Hepatocyte (in vitro differentiated cells): ENCODE measurements around the gene ADAM10. TPM values are rescaled to one million over a fixed set of nuclear protein-coding genes. Genes with fewer than 3 reads are reported as not detected.

Source experiments
- DNase-seq: peaks from one replicate; pipeline ENCODE4 v3.0.0-alpha.2; 2016; ENCODE audit warnings: low spot score
- H2AFZ ChIP-seq: fragments of 200-600 bp; sonication (generic); 2 replicates; pipeline ENCODE4 v1.6.0; 2016; ENCODE audit warnings: antibody characterized with exemption, mild to moderate bottlenecking
- H3K27ac ChIP-seq: fragments of 200-600 bp; sonication (generic); 2 replicates; pipeline ENCODE4 v1.5.1; 2016; ENCODE audit warnings: mild to moderate bottlenecking
- H3K27me3 ChIP-seq: fragments of 200-600 bp; sonication (generic); 2 replicates; pipeline ENCODE4 v1.6.1; 2016
- H3K36me3 ChIP-seq: fragments of 200-600 bp; sonication (generic); replicated peaks from 2 replicates; pipeline ENCODE4 v1.5.1; 2016; ENCODE audit warnings: low read depth; ENCODE audit not compliant: insufficient read depth
- H3K4me1 ChIP-seq: fragments of 200-600 bp; sonication (generic); 2 replicates; pipeline ENCODE4 v1.5.1; 2016; ENCODE audit warnings: mild to moderate bottlenecking, moderate library complexity; ENCODE audit not compliant: insufficient read depth
- H3K4me2 ChIP-seq: fragments of 200-600 bp; sonication (generic); 2 replicates; pipeline ENCODE4 v1.6.0; 2016
- H3K4me3 ChIP-seq: fragments of 200-600 bp; sonication (generic); 2 replicates; pipeline ENCODE4 v1.5.1; 2016; ENCODE audit warnings: mild to moderate bottlenecking
- H3K79me2 ChIP-seq: fragments of 200-600 bp; sonication (generic); 2 replicates; pipeline ENCODE4 v1.6.0; 2017; ENCODE audit warnings: mild to moderate bottlenecking
- H3K9me2 ChIP-seq: fragments of 200-600 bp; sonication (generic); replicated peaks from 2 replicates; pipeline ENCODE4 v1.6.0; 2017; ENCODE audit warnings: mild to moderate bottlenecking; ENCODE audit not compliant: insufficient read depth
- H3K9me3 ChIP-seq: fragments of 200-600 bp; sonication (generic); 2 replicates; pipeline ENCODE4 v1.5.1; 2016; ENCODE audit warnings: low read depth, mild to moderate bottlenecking
- H4K20me1 ChIP-seq: fragments of 200-600 bp; sonication (generic); 2 replicates; pipeline ENCODE4 v1.6.0; 2016; ENCODE audit warnings: mild to moderate bottlenecking; ENCODE audit not compliant: insufficient read depth, poor library complexity, severe bottlenecking
- CTCF ChIP-seq: fragments of 200-600 bp; sonication (generic); IDR thresholded peaks from 2 replicates; pipeline ENCODE4 v1.5.1; 2016; ENCODE audit warnings: antibody characterized with exemption, mild to moderate bottlenecking; ENCODE audit not compliant: poor library complexity
- EZH2 ChIP-seq: fragments of 200-600 bp; sonication (generic); IDR thresholded peaks from 2 replicates; pipeline ENCODE4 v1.6.1; 2016; ENCODE audit warnings: antibody characterized with exemption, mild to moderate bottlenecking, borderline replicate concordance
- EZH2phosphoT487 ChIP-seq: fragments of 200-600 bp; sonication (generic); IDR thresholded peaks from one replicate; pipeline ENCODE4 v1.6.1; 2018; ENCODE audit warnings: antibody characterized with exemption, mild to moderate bottlenecking, low read depth, moderate library complexity; ENCODE audit not compliant: unreplicated experiment, severe bottlenecking
- WGBS: methylation state at CpG from one replicate; pipeline ENCODE4 v1.1.6; 2016; ENCODE audit warnings: low lambda C conversion rate; ENCODE audit errors: missing lambda C conversion rate; 5-methylcytosine and 5-hydroxymethylcytosine counted together
- polyA plus RNA-seq: library from polyadenylated mRNA; unstranded; fragments of >200 nt; fragmentation: Nextera tagmentation; extraction: Ambion mirVana; gene quantifications from 2 replicates; pipeline ENCODE4 v1.2.1, GENCODE V29; 2016
- total RNA-seq: library from RNA; depleted of rRNA; stranded (reverse); fragments of >200 nt; gene quantifications from 2 replicates; pipeline ENCODE4 v1.2.3, GENCODE V29; 2014

Gene ADAM10
- total and polyA plus RNA-seq, 2 experiments from 2014 or later, result 112 to 163 TPM

DNA sequence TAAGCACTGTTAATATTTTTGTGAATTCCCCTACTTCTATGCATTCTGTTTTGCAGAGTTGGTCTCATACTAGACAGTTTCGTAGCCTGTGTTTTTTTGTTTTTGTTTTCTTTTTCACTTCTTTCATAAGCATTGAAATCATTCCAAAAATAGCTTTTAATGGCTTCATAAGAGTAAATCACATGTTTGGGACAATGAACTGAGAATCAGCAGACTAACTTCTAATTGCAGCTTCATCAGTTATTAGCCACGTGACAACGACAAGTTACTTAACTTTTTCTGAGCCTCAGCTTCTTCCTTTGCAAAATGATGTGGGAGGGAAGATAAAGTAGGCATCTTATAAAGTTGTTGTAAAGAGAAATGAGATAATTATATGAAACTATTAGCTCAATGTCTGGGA lies 193.0 kb downstream of the ADAM10 start:
- H3K4me1 ChIP-seq, result peaks cover 12% of the 10 kb centered on the region
- H3K27ac ChIP-seq, result no peak overlapping the region
- no peak overlapping the region for H2AFZ ChIP-seq
- no peak overlapping the region for H3K4me2 ChIP-seq
- no peaks in the 10 kb centered on the region for H3K79me2 ChIP-seq
- no peaks in the 10 kb centered on the region for H3K36me3 ChIP-seq
- no peaks in the 10 kb centered on the region for H3K9me3 ChIP-seq
- H3K9me2 ChIP-seq, result no peaks in the 10 kb centered on the region
- no peak overlapping the region for H3K4me3 ChIP-seq
- no peak for DNase-seq
- H4K20me1 ChIP-seq, result no peaks in the 10 kb centered on the region
- 87% methylated on average over 3 of the region's 3 CpGs for WGBS
- no peak for TF ChIP-seq EZH2
- no peaks in the 10 kb centered on the region for H3K27me3 ChIP-seq

DNA sequence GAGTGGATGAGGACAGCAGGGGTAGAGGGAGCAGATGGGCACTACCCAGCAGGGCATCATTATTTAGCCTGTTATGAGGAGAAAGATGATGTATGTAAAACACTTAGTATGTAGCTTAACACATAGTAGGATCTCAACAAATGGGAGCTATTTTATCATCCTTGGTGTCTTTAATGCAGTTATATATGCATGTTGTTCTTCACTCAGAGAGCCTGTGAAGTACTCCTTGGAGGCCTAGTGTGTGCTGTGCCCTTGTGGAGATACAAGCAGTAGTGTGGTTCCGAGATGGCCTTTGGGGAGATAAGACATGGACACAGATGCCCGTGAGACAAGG lies 193.5 kb downstream of the ADAM10 start:
- Histone ChIP-seq H4K20me1 (no peaks in the 10 kb centered on the region), H3K9me3 (no peaks in the 10 kb centered on the region), H3K27ac (no peak overlapping the region), H3K4me1 (peaks cover 17% of the 10 kb centered on the region), H3K79me2 (no peaks in the 10 kb centered on the region), H3K36me3 (no peaks in the 10 kb centered on the region), H3K27me3 (no peaks in the 10 kb centered on the region), H3K4me2 (no peak overlapping the region), H3K4me3 (no peak overlapping the region), H3K9me2 (no peaks in the 10 kb centered on the region), H2AFZ (no peak overlapping the region)
- no peak for DNase-seq
- 89% methylated on average over 2 of the region's 2 CpGs for WGBS
- TF ChIP-seq EZH2, result no peak
- no peak for TF ChIP-seq CTCF
- TF ChIP-seq EZH2phosphoT487, result no peak

DNA sequence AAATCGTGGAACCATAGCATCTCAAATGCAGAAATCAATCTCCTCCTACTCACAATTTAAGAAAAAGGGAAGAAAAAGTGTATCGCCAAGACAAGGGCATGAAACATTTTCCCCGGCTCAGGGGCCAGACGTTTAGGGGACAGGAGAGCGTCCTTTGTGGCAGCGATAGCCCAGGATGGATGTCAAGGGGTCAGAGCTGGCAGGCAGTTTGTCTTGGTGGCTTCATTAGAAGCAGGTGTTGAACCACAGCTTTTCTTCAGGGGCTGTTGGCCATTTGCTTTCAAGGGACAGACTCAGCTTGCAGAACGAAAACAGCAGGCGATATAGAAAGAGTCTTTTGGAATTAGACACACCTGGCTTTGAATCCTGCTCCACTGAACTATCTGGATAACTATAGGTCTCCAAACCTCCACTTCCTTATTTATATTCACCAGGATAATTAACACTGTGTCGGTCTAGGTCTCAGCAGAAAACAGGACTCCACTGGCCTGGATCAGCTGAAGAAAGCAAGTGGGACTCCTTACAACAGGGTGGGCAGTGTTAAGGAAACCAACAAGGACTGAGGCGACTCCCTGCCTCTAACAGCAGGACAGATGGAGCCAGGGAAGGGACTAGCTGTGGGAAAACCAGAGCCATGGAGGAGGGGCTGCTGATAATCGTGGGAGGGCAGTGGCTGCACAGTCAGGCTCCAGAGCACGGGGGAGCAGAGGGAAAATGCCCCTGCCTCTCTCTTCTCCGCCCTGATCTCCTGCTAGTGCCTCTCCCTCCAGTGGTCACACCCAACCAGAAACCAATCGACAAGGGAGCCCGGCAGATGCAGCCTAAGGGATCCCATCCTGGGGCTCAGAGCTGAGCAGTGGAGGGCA lies 194.1 kb downstream of the ADAM10 start:
- Histone ChIP-seq H3K4me1 (peaks cover 18% of the 10 kb centered on the region), H3K79me2 (no peaks in the 10 kb centered on the region), H3K9me3 (no peaks in the 10 kb centered on the region), H3K4me2 (no peak overlapping the region), H3K4me3 (no peak overlapping the region), H3K36me3 (no peaks in the 10 kb centered on the region), H3K9me2 (no peaks in the 10 kb centered on the region), H3K27me3 (no peaks in the 10 kb centered on the region), H3K27ac (no peak overlapping the region), H4K20me1 (no peaks in the 10 kb centered on the region), H2AFZ (no peak overlapping the region)
- TF ChIP-seq EZH2 (no peak), EZH2phosphoT487 (no peak), CTCF (no peak)
- WGBS, result 64% methylated on average over 15 of the region's 15 CpGs
- no peak for DNase-seq

DNA sequence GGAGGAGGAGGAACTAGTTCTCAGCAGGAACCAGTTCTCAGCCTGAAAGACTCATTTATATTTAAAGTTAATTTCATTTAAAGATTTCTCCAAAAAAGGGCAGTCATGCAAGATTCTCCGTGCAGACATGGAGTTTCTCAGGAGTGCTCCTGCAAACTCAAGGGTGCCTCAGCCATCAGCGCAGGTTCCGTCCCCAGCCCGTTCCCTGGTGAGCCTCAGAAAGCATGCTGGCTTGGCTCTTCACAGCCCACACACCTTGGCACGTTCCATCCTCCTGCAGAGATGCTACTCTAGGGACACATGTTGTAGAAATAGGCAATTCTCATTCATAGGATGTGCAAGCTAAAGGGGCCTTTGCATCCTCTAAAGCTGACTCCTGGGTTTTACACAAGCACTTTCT lies 194.7 kb downstream of the ADAM10 start:
- no peak for DNase-seq
- Histone ChIP-seq H4K20me1 (no peaks in the 10 kb centered on the region), H3K36me3 (no peaks in the 10 kb centered on the region), H3K27me3 (no peaks in the 10 kb centered on the region), H2AFZ (no peak overlapping the region), H3K27ac (no peak overlapping the region), H3K4me2 (no peak overlapping the region), H3K9me2 (no peaks in the 10 kb centered on the region), H3K4me1 (peaks cover 19% of the 10 kb centered on the region), H3K79me2 (no peaks in the 10 kb centered on the region), H3K9me3 (no peaks in the 10 kb centered on the region), H3K4me3 (no peak overlapping the region)
- TF ChIP-seq EZH2, result no peak
- no peak for TF ChIP-seq CTCF
- TF ChIP-seq EZH2phosphoT487, result no peak
- WGBS, result 85% methylated on average over 5 of the region's 5 CpGs
